ENCODE results near the gene HHAT. TPM values are rescaled to one million over a fixed set of nuclear protein-coding genes. Genes with fewer than 3 reads are reported as not detected.

The HHAT gene
- total and polyA plus RNA-seq, 2 donors (not counting 3 experiments of a cell fraction or from before 2014, with no cell fraction given) = 2.4 to 4.3 TPM

DNA sequence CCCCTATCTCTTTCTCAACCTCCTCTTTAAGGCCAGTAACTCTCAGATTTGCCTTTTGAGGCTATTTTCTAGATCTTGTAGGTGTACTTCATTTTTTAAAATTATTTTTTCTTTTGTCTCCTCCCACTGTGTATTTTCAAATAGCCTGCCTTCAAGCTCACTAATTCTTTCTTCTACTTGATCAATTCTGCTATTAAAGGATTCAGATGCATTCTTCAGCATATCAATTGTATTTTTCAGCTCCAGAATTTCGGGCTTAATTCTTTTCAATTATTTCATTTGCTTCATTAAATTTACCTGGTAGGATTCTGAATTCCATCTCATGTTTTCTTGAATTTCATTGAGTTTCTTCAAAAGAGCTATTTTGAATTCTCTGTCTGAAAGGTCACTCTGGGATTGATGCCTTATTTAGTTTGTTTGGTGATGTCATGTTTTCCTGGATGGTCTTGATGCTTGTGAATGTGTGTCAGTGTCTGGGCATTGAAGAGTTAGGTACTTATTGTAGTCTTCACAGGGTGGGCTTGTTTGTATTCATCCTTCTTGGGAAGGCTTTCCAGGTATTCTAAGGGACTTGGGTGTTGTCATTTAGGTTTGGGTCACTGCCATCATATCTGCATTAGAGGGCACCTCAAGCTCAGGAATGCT lies 3.6 kb upstream of the HHAT start:
- no peak overlapping the region for H3K9ac ChIP-seq (replicated peaks; ENCODE audit: extremely low read depth, insufficient read depth, low read length)
- DNase-seq (ENCODE audit: low read depth, low spot score) (no peak), FAIRE-seq (no peak)
- intact Hi-C loops (cut with micrococcal nuclease) (no loop called here), dilution Hi-C loops (cut with MboI; ENCODE audit: extremely low pct_ligation_motif_present, low sequenced_read_pairs) (no loop called here)
- H3K4me3 ChIP-seq (replicated peaks in 1 of 3; ENCODE audit: insufficient read depth in 1 of 3, low read depth in 1 of 3, low read length in 3 of 3) = no peak overlapping the region
- H3K27ac ChIP-seq (ENCODE audit: insufficient read depth, low read depth, low read length) = no peak overlapping the region
- H3K79me2 ChIP-seq (ENCODE audit: control insufficient read depth, insufficient read depth, low read length) = no peaks in the 10 kb centered on the region
- H3K4me1 ChIP-seq (ENCODE audit: control insufficient read depth, extremely low read depth, insufficient read depth, low read length) = peaks cover 6% of the 10 kb centered on the region
- no peaks in the 10 kb centered on the region for H4K20me1 ChIP-seq (replicated peaks; ENCODE audit: control insufficient read depth, extremely low read depth, insufficient read depth, low read length)
- H3K9me1 ChIP-seq (replicated peaks; ENCODE audit: control insufficient read depth, extremely low read depth, insufficient read depth, low read length) = no peaks in the 10 kb centered on the region
- no peak overlapping the region for H2AFZ ChIP-seq (ENCODE audit: low read depth, low read length)
- ChIA-PET CTCF (interaction anchor here (1.8 kb wide), 1 partner anchor 36 kb away, joined by 6 read pairs; no protein-coding TSS in a partner anchor), POLR2A (no interaction called here)
- TF ChIP-seq MYC (IDR thresholded peaks at IDR 0.05; ENCODE audit: low read depth, low read length) = no peak
- no peak for TF ChIP-seq JUN (IDR thresholded peaks at IDR 0.05; ENCODE audit: borderline replicate concordance, insufficient read depth, insufficient read length, low read depth)
- TF ChIP-seq, protein P1, sequence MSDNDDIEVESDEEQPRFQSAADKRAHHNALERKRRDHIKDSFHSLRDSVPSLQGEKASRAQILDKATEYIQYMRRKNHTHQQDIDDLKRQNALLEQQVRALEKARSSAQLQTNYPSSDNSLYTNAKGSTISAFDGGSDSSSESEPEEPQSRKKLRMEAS (IDR thresholded peaks at IDR 0.05; ENCODE audit: insufficient read depth, insufficient read length) = no peak
- no peak for TF ChIP-seq CTCF (IDR thresholded peaks at IDR 0.05; ENCODE audit: extremely low read depth in 1 of 2, insufficient read depth in 1 of 2, low read depth in 1 of 2, low read length in 2 of 2)
- TF ChIP-seq EZH2 (IDR thresholded peaks at IDR 0.05; ENCODE audit: borderline replicate concordance, low read depth, low read length, severe bottlenecking) = no peak
- no peak for TF ChIP-seq GATA2 (IDR thresholded peaks at IDR 0.05; ENCODE audit: insufficient read depth, insufficient read length, low read depth, low read length)
- TF ChIP-seq POLR2A (IDR thresholded peaks at IDR 0.05; ENCODE audit: low read depth, low read length) = no peak
- TF ChIP-seq POLR2AphosphoS5 (IDR thresholded peaks at IDR 0.05; ENCODE audit: insufficient read depth, low read depth, low read length) = no peak
- no peak for TF ChIP-seq FOS (IDR thresholded peaks at IDR 0.05; ENCODE audit: borderline replicate concordance, insufficient read depth, low read length)
- BruUV-seq (replicated peaks) = no TSS peak
- H3K27me3 ChIP-seq (ENCODE audit: control insufficient read depth in 2 of 2, insufficient read depth in 2 of 2, low read length in 2 of 2) = no peaks in the 10 kb centered on the region
- H3K4me2 ChIP-seq (ENCODE audit: insufficient read depth, low read length) = no peak overlapping the region
- H3K9me3 ChIP-seq (replicated peaks; ENCODE audit: control insufficient read depth, insufficient read depth, low read length) = no peaks in the 10 kb centered on the region
- no peaks in the 10 kb centered on the region for H3K36me3 ChIP-seq (ENCODE audit: control insufficient read depth in 2 of 2, extremely low read depth in 1 of 2, insufficient read depth in 2 of 2, low read length in 2 of 2)
